Ishikawa (cell line): ENCODE data around the gene EMCN.

Source experiments
- CEBPB ChIP-seq: IDR thresholded peaks from 2 replicates; pipeline ENCODE4 v1.6.1; 2012
- CREB1 ChIP-seq: IDR thresholded peaks from 2 replicates; pipeline ENCODE4 v1.6.1; 2012; ENCODE audit warnings: low read depth
- EGR1 ChIP-seq: IDR thresholded peaks from 2 replicates; pipeline ENCODE4 v1.6.1; 2012
- EP300 ChIP-seq: IDR thresholded peaks from 2 replicates; pipeline ENCODE4 v1.6.1; 2012; ENCODE audit warnings: borderline replicate concordance
- FOXM1 ChIP-seq: IDR thresholded peaks from 2 replicates; pipeline ENCODE4 v1.6.1; 2012; ENCODE audit warnings: low read depth, borderline replicate concordance
- NFIC ChIP-seq: IDR thresholded peaks from 2 replicates; pipeline ENCODE4 v1.6.1; 2012
- RAD21 ChIP-seq: IDR thresholded peaks from 2 replicates; pipeline ENCODE4 v1.6.1; 2012; ENCODE audit warnings: low read depth
- TAF1 ChIP-seq: IDR thresholded peaks from 2 replicates; pipeline ENCODE4 v1.6.1; 2012; ENCODE audit warnings: low read depth, mild to moderate bottlenecking
- TCF12 ChIP-seq: IDR thresholded peaks from 2 replicates; pipeline ENCODE4 v1.6.1; 2012; ENCODE audit warnings: low read depth
- TEAD4 ChIP-seq: IDR thresholded peaks from 2 replicates; pipeline ENCODE4 v1.6.1; 2012
- YY1 ChIP-seq: IDR thresholded peaks from 2 replicates; pipeline ENCODE4 v1.6.1; 2012; ENCODE audit warnings: low read depth
- ZBTB7A ChIP-seq: IDR thresholded peaks from 2 replicates; pipeline ENCODE4 v1.6.1; 2012; ENCODE audit warnings: low read depth
- TF ChIP-seq, protein P1 (sequence below): IDR thresholded peaks from 2 replicates; pipeline ENCODE4 v1.6.1; 2012
- TF ChIP-seq, protein P2 (sequence below): IDR thresholded peaks from 2 replicates; pipeline ENCODE4 v1.6.1; 2012; ENCODE audit warnings: low read depth, mild to moderate bottlenecking
- TF ChIP-seq, protein P3 (sequence below): IDR thresholded peaks from 2 replicates; pipeline ENCODE4 v1.6.1; 2012

The EMCN gene

DNA sequence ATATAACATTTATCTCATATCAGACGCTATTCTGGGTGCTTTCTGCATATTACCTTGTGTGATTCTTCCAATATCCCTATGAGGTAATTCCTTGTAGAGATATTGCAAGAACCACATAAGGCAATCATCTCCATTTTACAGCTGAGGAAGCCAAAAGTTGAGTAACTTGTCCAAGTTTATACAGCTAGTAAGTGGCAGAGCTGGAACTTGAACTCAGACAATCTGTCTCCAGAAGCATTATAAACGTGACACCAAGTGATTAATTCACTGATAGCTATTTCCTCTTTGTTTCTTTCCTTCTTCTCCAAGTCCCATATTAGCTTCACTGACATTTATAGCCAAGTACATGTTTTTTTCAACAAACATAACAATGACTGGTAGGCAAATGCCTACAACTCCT, 7.3 kb downstream of the EMCN start:
- TF ChIP-seq CREB1: no peak
- TF ChIP-seq, protein P1, sequence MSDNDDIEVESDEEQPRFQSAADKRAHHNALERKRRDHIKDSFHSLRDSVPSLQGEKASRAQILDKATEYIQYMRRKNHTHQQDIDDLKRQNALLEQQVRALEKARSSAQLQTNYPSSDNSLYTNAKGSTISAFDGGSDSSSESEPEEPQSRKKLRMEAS: no peak

DNA sequence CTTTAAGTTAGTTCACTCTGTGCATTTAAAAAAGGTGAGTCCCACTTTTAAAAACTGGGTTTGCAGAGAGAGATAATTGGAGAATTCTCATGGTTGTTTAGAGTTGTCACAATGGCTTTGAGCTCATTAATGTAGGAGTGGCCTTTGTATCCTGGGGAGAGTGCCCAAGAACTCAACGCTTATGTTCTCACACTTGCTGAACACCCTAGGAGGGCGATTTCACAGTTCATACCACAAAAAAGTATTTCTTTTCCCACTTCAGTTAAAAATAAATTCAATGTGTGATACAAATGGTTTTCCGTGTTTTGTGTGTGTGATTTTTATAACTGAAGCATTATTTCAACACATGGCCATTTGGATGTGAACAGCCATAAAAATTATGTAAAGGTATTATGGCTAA, 8.4 kb downstream of the EMCN start:
- TF ChIP-seq YY1 (no peak), FOXM1 (no peak), EGR1 (no peak), CREB1 (no peak), EP300 (no peak), TEAD4 (no peak), CEBPB (no peak), RAD21 (no peak), TCF12 (no peak), NFIC (no peak)
- TF ChIP-seq, protein P2, sequence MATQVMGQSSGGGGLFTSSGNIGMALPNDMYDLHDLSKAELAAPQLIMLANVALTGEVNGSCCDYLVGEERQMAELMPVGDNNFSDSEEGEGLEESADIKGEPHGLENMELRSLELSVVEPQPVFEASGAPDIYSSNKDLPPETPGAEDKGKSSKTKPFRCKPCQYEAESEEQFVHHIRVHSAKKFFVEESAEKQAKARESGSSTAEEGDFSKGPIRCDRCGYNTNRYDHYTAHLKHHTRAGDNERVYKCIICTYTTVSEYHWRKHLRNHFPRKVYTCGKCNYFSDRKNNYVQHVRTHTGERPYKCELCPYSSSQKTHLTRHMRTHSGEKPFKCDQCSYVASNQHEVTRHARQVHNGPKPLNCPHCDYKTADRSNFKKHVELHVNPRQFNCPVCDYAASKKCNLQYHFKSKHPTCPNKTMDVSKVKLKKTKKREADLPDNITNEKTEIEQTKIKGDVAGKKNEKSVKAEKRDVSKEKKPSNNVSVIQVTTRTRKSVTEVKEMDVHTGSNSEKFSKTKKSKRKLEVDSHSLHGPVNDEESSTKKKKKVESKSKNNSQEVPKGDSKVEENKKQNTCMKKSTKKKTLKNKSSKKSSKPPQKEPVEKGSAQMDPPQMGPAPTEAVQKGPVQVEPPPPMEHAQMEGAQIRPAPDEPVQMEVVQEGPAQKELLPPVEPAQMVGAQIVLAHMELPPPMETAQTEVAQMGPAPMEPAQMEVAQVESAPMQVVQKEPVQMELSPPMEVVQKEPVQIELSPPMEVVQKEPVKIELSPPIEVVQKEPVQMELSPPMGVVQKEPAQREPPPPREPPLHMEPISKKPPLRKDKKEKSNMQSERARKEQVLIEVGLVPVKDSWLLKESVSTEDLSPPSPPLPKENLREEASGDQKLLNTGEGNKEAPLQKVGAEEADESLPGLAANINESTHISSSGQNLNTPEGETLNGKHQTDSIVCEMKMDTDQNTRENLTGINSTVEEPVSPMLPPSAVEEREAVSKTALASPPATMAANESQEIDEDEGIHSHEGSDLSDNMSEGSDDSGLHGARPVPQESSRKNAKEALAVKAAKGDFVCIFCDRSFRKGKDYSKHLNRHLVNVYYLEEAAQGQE: no peak
- TF ChIP-seq, protein P3, sequence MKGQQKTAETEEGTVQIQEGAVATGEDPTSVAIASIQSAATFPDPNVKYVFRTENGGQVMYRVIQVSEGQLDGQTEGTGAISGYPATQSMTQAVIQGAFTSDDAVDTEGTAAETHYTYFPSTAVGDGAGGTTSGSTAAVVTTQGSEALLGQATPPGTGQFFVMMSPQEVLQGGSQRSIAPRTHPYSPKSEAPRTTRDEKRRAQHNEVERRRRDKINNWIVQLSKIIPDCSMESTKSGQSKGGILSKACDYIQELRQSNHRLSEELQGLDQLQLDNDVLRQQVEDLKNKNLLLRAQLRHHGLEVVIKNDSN: no peak

DNA sequence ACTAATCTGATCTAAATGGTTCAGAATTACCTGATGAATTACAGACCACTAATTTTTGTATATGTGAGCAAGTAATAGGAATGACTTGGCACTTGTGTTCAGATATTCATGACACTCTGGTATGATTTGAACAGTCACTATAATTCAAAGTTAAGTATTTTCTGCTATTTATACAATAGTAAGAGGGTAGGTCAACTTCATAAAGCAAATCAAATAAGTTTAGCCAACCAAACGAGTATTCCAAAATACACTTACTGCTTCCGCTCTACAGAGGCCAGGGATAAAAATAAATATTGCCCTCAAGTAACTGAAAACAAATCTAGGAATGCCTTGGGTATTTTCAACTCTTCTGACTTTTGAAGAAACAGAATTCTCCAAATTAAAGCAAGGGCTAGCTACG, 9.1 kb downstream of the EMCN start:
- no peak for TF ChIP-seq YY1
- TF ChIP-seq CEBPB: no peak
- TF ChIP-seq, protein P3: no peak
- no peak for TF ChIP-seq EGR1
- no peak for TF ChIP-seq FOXM1
- no peak for TF ChIP-seq TAF1
- TF ChIP-seq, protein P2: no peak
- TF ChIP-seq EP300: no peak
- TF ChIP-seq, protein P1: no peak
- no peak for TF ChIP-seq TCF12
- no peak for TF ChIP-seq CREB1
- no peak for TF ChIP-seq NFIC
- TF ChIP-seq TEAD4: no peak
- no peak for TF ChIP-seq ZBTB7A
- TF ChIP-seq RAD21: no peak

DNA sequence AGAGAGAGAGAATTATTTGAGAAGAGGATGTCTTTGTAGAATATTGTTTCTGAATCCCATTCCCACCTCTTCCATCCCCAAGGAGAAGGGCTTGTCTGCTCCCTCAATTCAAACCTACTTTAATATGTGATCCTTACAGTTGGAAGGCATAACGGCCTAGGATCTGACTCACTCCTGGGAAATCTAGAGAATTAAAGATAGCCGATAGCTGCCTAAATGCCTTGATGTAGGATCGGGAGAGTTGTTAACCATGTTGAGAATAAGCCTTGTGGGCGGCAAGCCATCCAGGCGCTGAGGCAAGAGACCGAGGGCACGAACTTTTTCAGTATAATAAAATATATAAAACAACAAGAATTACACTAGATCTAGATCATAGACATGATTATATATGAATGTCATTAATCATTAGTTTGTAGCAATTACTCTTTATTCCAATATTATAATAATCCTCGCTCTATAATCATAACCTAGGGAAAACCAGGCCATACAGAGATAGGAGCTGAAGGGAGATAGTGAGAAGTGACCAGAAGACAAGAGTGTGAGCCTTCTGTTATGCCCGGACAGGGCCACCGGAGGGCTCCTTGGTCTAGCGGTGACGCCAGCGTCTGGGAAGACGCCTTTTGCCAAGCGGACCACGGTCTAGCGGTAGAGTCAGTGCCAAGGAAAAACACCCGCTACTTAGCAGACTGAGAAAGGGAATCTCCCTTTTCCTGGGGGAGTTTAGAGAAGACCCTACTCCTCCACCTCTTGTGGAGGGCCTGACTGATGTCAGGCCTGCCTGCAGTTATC, 13.5 kb downstream of the EMCN start:
- TF ChIP-seq TEAD4 (no peak), TAF1 (no peak), NFIC (no peak), YY1 (no peak), EGR1 (no peak), ZBTB7A (no peak), CEBPB (no peak), EP300 (no peak), TCF12 (no peak), CREB1 (no peak), RAD21 (no peak)
- TF ChIP-seq, protein P2: no peak
- TF ChIP-seq, protein P1: no peak
